Measurements from ENCODE around the gene TTLL4. TPM values are rescaled to one million over a fixed set of nuclear protein-coding genes. Genes with fewer than 3 reads are reported as not detected.

Gene TTLL4
- total and polyA plus RNA-seq, 2 experiments from 2014 or later, result 53.5 to 77.8 TPM

DNA sequence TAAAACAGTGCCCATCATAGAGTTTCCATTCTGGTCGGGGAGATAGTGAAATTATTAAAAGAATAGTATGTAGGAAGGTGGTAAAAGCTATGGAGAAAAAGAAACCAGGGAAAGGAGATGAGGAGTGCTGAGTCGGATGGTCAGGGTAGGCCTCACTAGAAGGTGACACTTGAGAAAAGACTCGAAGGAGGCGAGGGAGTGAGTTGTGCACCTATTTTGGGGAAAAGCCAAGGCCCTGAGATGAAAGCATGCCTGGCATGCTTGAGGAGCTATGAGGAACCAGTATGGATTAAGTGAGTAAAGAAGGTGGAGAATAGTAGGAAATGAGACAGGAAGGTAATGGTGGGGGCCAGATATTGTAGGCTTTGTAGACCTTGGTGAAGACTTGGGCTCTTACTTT lies 7.3 kb upstream of the TTLL4 start (continued):
- TF ChIP-seq REST (IDR thresholded peaks at IDR 0.05; ENCODE audit: unreplicated experiment) (no peak), EZH2phosphoT487 (IDR thresholded peaks at IDR 0.05; ENCODE audit: unreplicated experiment) (no peak)

DNA sequence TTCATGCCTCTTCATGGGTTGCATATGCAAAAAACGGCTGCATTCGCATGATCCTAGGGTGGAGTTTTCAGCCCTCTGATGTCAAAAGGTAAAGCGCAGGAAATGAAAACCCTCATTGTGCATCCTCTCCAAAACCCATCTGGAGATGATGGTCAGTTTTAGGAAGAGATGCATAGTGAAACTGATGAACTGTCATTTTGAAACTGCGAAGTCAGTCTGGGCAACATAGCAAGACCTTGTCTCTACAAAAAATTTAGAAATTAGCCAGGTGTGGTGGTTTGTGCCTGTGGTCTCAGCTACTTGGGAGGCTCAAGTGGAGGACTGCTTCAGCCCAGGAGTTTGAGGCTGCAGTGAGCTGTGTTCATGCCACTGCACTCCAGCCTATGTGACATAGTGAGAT lies 2.5 kb upstream of the TTLL4 start:
- Histone ChIP-seq H3K9me2 (ENCODE audit: insufficient read depth) (no peaks in the 10 kb centered on the region), H2AFZ (no peak overlapping the region), H3K27me3 (ENCODE audit: insufficient read depth) (no peaks in the 10 kb centered on the region), H4K20me1 (replicated peaks; ENCODE audit: insufficient read depth) (peaks cover 4% of the 10 kb centered on the region; the same call in 1 of the 2 replicates), H3K79me2 (replicated peaks; ENCODE audit: insufficient read depth) (peaks cover 20% of the 10 kb centered on the region), H3K4me2 (no peak overlapping the region), H3K27ac (ENCODE audit: low read depth) (no peak overlapping the region), H3K4me1 (ENCODE audit: insufficient read depth) (peaks cover 7% of the 10 kb centered on the region; the same call in 1 of the 2 replicates), H3K36me3 (ENCODE audit: insufficient read depth) (no peaks in the 10 kb centered on the region), H3K4me3 (no peak overlapping the region), H3F3A (replicated peaks; ENCODE audit: low read depth) (no peaks in the 10 kb centered on the region)
- H3K27me3 Mint-ChIP-seq (ENCODE audit: insufficient read depth, low read depth, poor library complexity), result peaks cover 11% of the 10 kb centered on the region
- H3K9me3 Mint-ChIP-seq, result peaks cover 4% of the 10 kb centered on the region; the same call in 1 of the 3 replicates
- DNase-seq (ENCODE audit: low spot score) (no peak), ATAC-seq (no peak)
- no peak overlapping the region for H3K4me3 Mint-ChIP-seq
- H3K36me3 Mint-ChIP-seq (ENCODE audit: low read depth), result no peaks in the 10 kb centered on the region; the same call in 2 of the 3 replicates
- H3K4me1 Mint-ChIP-seq, result peaks cover 12% of the 10 kb centered on the region
- no peak overlapping the region for H3K27ac Mint-ChIP-seq
- TF ChIP-seq ETS1 (IDR thresholded peaks at IDR 0.05) (no peak), STAT1 (IDR thresholded peaks at IDR 0.05; ENCODE audit: unreplicated experiment) (no peak), REST (IDR thresholded peaks at IDR 0.05; ENCODE audit: unreplicated experiment) (no peak), POLR2AphosphoS5 (IDR thresholded peaks at IDR 0.05; ENCODE audit: low read depth) (no peak), ZNF114 (CRISPR knock-in tag; IDR thresholded peaks at IDR 0.05) (no peak), EZH2 (IDR thresholded peaks at IDR 0.05; ENCODE audit: low read depth, unreplicated experiment) (no peak)
- TF ChIP-seq, protein P1, sequence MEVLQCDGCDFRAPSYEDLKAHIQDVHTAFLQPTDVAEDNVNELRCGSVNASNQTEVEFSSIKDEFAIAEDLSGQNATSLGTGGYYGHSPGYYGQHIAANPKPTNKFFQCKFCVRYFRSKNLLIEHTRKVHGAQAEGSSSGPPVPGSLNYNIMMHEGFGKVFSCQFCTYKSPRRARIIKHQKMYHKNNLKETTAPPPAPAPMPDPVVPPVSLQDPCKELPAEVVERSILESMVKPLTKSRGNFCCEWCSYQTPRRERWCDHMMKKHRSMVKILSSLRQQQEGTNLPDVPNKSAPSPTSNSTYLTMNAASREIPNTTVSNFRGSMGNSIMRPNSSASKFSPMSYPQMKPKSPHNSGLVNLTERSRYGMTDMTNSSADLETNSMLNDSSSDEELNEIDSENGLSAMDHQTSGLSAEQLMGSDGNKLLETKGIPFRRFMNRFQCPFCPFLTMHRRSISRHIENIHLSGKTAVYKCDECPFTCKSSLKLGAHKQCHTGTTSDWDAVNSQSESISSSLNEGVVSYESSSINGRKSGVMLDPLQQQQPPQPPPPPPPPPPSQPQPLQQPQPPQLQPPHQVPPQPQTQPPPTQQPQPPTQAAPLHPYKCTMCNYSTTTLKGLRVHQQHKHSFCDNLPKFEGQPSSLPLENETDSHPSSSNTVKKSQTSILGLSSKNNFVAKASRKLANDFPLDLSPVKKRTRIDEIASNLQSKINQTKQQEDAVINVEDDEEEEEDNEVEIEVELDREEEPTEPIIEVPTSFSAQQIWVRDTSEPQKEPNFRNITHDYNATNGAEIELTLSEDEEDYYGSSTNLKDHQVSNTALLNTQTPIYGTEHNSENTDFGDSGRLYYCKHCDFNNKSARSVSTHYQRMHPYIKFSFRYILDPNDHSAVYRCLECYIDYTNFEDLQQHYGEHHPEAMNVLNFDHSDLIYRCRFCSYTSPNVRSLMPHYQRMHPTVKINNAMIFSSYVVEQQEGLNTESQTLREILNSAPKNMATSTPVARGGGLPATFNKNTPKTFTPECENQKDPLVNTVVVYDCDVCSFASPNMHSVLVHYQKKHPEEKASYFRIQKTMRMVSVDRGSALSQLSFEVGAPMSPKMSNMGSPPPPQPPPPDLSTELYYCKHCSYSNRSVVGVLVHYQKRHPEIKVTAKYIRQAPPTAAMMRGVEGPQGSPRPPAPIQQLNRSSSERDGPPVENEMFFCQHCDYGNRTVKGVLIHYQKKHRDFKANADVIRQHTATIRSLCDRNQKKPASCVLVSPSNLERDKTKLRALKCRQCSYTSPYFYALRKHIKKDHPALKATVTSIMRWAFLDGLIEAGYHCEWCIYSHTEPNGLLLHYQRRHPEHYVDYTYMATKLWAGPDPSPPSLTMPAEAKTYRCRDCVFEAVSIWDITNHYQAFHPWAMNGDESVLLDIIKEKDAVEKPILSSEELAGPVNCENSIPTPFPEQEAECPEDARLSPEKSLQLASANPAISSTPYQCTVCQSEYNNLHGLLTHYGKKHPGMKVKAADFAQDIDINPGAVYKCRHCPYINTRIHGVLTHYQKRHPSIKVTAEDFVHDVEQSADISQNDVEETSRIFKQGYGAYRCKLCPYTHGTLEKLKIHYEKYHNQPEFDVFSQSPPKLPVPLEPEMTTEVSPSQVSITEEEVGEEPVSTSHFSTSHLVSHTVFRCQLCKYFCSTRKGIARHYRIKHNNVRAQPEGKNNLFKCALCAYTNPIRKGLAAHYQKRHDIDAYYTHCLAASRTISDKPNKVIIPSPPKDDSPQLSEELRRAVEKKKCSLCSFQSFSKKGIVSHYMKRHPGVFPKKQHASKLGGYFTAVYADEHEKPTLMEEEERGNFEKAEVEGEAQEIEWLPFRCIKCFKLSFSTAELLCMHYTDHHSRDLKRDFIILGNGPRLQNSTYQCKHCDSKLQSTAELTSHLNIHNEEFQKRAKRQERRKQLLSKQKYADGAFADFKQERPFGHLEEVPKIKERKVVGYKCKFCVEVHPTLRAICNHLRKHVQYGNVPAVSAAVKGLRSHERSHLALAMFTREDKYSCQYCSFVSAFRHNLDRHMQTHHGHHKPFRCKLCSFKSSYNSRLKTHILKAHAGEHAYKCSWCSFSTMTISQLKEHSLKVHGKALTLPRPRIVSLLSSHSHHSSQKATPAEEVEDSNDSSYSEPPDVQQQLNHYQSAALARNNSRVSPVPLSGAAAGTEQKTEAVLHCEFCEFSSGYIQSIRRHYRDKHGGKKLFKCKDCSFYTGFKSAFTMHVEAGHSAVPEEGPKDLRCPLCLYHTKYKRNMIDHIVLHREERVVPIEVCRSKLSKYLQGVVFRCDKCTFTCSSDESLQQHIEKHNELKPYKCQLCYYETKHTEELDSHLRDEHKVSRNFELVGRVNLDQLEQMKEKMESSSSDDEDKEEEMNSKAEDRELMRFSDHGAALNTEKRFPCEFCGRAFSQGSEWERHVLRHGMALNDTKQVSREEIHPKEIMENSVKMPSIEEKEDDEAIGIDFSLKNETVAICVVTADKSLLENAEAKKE (CRISPR knock-in tag; IDR thresholded peaks at IDR 0.05), result no peak

Measured in GM23338 (cell line).